Measurements from ENCODE around the gene S100A12. TPM values are rescaled to one million over a fixed set of nuclear protein-coding genes. Genes with fewer than 3 reads are reported as not detected.

Gene S100A12
- total RNA-seq (2011; cell fraction: chromatin; rRNA removed; ENCODE audit: low replicate concordance), result not detected in 2 replicates
- not detected in 2 replicates for total RNA-seq (2011; cell fraction: nucleolus; rRNA removed)
- not detected in 2 replicates for total RNA-seq (2011; cell fraction: nucleoplasm; rRNA removed)
- total RNA-seq (2014; rRNA removed), result not detected in 2 replicates
- not detected in 2 replicates for total RNA-seq (2014; rRNA removed; fragmentation: Illumina TruSeq; extraction: Trizol)
- not detected in 2 replicates for total RNA-seq (2015; rRNA removed; fragmentation: Illumina TruSeq; extraction: Trizol)
- not detected in 2 replicates for total RNA-seq (2021)
- not detected in 2 replicates for polyA plus RNA-seq (2011; rRNA removed)
- not detected in 2 replicates for polyA plus RNA-seq (2011; cell fraction: cytosol; rRNA removed)
- not detected in 2 replicates for polyA plus RNA-seq (2011; cell fraction: nucleus; rRNA removed)
- not detected in 2 replicates for polyA plus RNA-seq (2012)
- not detected in 2 replicates for polyA plus RNA-seq (2014; fragmentation: Illumina TruSeq; extraction: Trizol)
- polyA plus RNA-seq (2014; fragmentation: Nextera tagmentation; extraction: Ambion mirVana), result not detected
- polyA plus RNA-seq (2014; rRNA removed), result not detected in 2 replicates
- polyA minus RNA-seq (2011; rRNA and poly(A)+ RNA removed), result not detected in 2 replicates
- not detected in 2 replicates for polyA minus RNA-seq (2011; cell fraction: cytosol; rRNA and poly(A)+ RNA removed)
- polyA minus RNA-seq (2011; cell fraction: nucleus; rRNA and poly(A)+ RNA removed), result not detected in 2 replicates
- not detected for Bru-seq, nascent RNA
- BruChase-seq, experiment 1, labeled RNA remaining after a 2-hour chase, result not detected
- not detected for BruChase-seq, experiment 2, labeled RNA remaining after a 6-hour chase
- long read RNA-seq, experiment 1, result 0 reads
- long read RNA-seq, experiment 2, result 0 reads
- long read RNA-seq, experiment 3, result 0 reads

GRCh38 chr1:153375511-153375910 lies at the start of gene S100A12:
S100A12 (minus strand) TSS chr1:153375621; CDS start chr1:153374592, 1,029 bp downstream.
- DNase-seq (ENCODE audit: extremely low read depth in 1 of 4, low spot score in 3 of 4) (no peak), FAIRE-seq (no peak), ATAC-seq (no peak)
- Histone ChIP-seq H3K4me1 (replicated peaks in 1 of 2; ENCODE audit: control insufficient read depth in 2 of 2, insufficient read depth in 2 of 2, low read length in 2 of 2) (0 out of 5 replicates have a peak, but pooled peaks cover 0 to under 1% of the 10 kb centered on the region in 2 experiments), H3K9me3 (replicated peaks; ENCODE audit: control insufficient read depth, insufficient read depth, low read depth, low read length) (no peaks in the 10 kb centered on the region), H3K4me2 (ENCODE audit: insufficient read depth, low read length) (no peak within 1 kb of the TSS), H3K9ac (ENCODE audit: insufficient read depth in 1 of 2, low read depth in 2 of 2, low read length in 2 of 2) (no peak within 1 kb of the TSS), H3K4me3 (no peak within 1 kb of the TSS), H3K27me3 (ENCODE audit: control insufficient read depth in 2 of 2, insufficient read depth in 2 of 2, low read length in 2 of 2) (peaks cover 9 to 35% of the 10 kb centered on the region in 2 experiments; a peak in 4 of 5 replicates), H3K9me1 (ENCODE audit: control insufficient read depth, insufficient read depth, low read length) (no peaks in the 10 kb centered on the region), H3K27ac (ENCODE audit: extremely low read depth, low read depth, low read length) (no peak within 1 kb of the TSS), H3K79me2 (ENCODE audit: control insufficient read depth, insufficient read depth, low read length) (no peaks in the 10 kb centered on the region), H4K20me1 (replicated peaks; ENCODE audit: control insufficient read depth, insufficient read depth, low read length) (no peaks in the 10 kb centered on the region), H3K36me3 (ENCODE audit: control insufficient read depth, insufficient read depth, low read length) (no peaks in the 10 kb centered on the region), H2AFZ (ENCODE audit: low read depth, low read length) (no peak within 1 kb of the TSS)
- WGBS (ENCODE audit: insufficient coverage, low coverage, missing lambda C conversion rate), result 0% methylated on average over 1 of the region's 1 CpG
- in situ Hi-C loops (cut with MboI) (no loop called here), intact Hi-C loops (cut with micrococcal nuclease) (no loop called here)
- CTCF ChIA-PET (ENCODE audit: low intra/inter-chr PET ratio), result no interaction called here
- BruUV-seq (replicated peaks), result no TSS peak
- POLR2A ChIA-PET, result interaction anchor here (0.6 kb wide), 1 partner anchor 1948 kb away, joined by 3 read pairs; no protein-coding TSS in a partner anchor
- TF ChIP-seq NFYB (IDR thresholded peaks at IDR 0.05; ENCODE audit: extremely low read depth, insufficient read length) (no peak), IRF2 (CRISPR knock-in tag; IDR thresholded peaks at IDR 0.05) (no peak), NFXL1 (CRISPR knock-in tag; IDR thresholded peaks at IDR 0.05) (no peak), XRCC3 (IDR thresholded peaks at IDR 0.05) (no peak), MTA3 (IDR thresholded peaks at IDR 0.05; ENCODE audit: borderline replicate concordance) (no peak), CLOCK (CRISPR knock-in tag; IDR thresholded peaks at IDR 0.05; ENCODE audit: borderline replicate concordance) (no peak), CAMTA2 (CRISPR knock-in tag; conservative IDR thresholded peaks at IDR 0.05) (no peak), ELF4 (CRISPR knock-in tag; IDR thresholded peaks at IDR 0.05) (no peak), SAFB (IDR thresholded peaks at IDR 0.05; ENCODE audit: borderline replicate concordance, low read depth, low read length) (no peak), HDAC6 (IDR thresholded peaks at IDR 0.05; ENCODE audit: low read depth, low read length) (no peak), BCL6 (CRISPR knock-in tag; IDR thresholded peaks at IDR 0.05) (no peak), MNT (conservative IDR thresholded peaks at IDR 0.05) (no peak), SMAD2 (IDR thresholded peaks at IDR 0.05; ENCODE audit: low read depth, low read length) (no peak), MYBL2 (IDR thresholded peaks at IDR 0.05; ENCODE audit: low read depth) (no peak), MYBL2 (CRISPR knock-in tag; IDR thresholded peaks at IDR 0.05; ENCODE audit: borderline replicate concordance) (no peak)
